AG04450 (cell line): ENCODE results near the gene WT1. TPM values are rescaled to one million over a fixed set of nuclear protein-coding genes. Genes with fewer than 3 reads are reported as not detected.

Source experiments
- CTCF ChIA-PET: fragments of 300-600, 350-600 bp; formaldehyde crosslinking; extraction: SDS; loops from one replicate; lab custom pipeline; 2022; ENCODE audit warnings: antibody characterized with exemption, inconsistent platforms; lab: Charles Lee
- POLR2A ChIA-PET: fragments of 350-600 bp; formaldehyde crosslinking; extraction: SDS; loops from one replicate; lab custom pipeline; 2021; ENCODE audit warnings: antibody characterized with exemption, inconsistent platforms; lab: Yijun Ruan, JAX
- DNase-seq: peaks from one replicate; pipeline ENCODE4 v3.0.0-alpha.2; 2011; ENCODE audit warnings: low read depth, low spot score
- H3K27ac ChIP-seq: one replicate; pipeline ENCODE4 v1.5.1; 2012; ENCODE audit warnings: low read depth, low read length, control low read depth
- H3K27me3 ChIP-seq: one replicate; pipeline ENCODE4 v1.6.0; 2012; ENCODE audit warnings: low read length; ENCODE audit not compliant: control insufficient read depth, insufficient read depth
- H3K4me3 ChIP-seq: 2 replicates; pipeline ENCODE4 v1.5.1; 2011; ENCODE audit warnings: mild to moderate bottlenecking, low read depth, low read length, control low read depth
- H3K9me3 ChIP-seq: 2 replicates; pipeline ENCODE4 v1.5.1; 2012; ENCODE audit warnings: low read length; ENCODE audit not compliant: control insufficient read depth, insufficient read depth
- polyA plus RNA-seq: library from polyadenylated mRNA; depleted of rRNA; stranded (reverse); fragments of >200 nt; gene quantifications from 2 replicates; pipeline ENCODE4 v1.2.3, GENCODE V29; 2011; rRNA removed
- small RNA-seq: library from RNA; depleted of rRNA; stranded (forward); fragments of <200 nt; gene quantifications from one replicate; pipeline ENCODE3, GENCODE V24; 2012; ENCODE audit warnings: low read depth; ENCODE audit not compliant: insufficient read length
- TF ChIP-seq, protein P1 (sequence below): IDR thresholded peaks from 2 replicates; pipeline ENCODE4 v1.5.1; 2011; ENCODE audit warnings: low read depth, low read length, control low read depth, inconsistent platforms

Gene WT1
- polyA plus RNA-seq, 1 experiment = not detected

GRCh38 chr11:32341620-32342613 is 93.4 kb downstream of the WT1 start:
- H3K4me3 ChIP-seq = no peak overlapping the region
- no peaks in the 10 kb centered on the region for H3K9me3 ChIP-seq
- no peak overlapping the region for H3K27ac ChIP-seq
- ChIA-PET POLR2A (no interaction called here), CTCF (interaction anchor here (0.7 kb wide), 1 partner anchor 9 kb away, joined by 3 read pairs; no protein-coding TSS in a partner anchor)
- TF ChIP-seq, protein P1, sequence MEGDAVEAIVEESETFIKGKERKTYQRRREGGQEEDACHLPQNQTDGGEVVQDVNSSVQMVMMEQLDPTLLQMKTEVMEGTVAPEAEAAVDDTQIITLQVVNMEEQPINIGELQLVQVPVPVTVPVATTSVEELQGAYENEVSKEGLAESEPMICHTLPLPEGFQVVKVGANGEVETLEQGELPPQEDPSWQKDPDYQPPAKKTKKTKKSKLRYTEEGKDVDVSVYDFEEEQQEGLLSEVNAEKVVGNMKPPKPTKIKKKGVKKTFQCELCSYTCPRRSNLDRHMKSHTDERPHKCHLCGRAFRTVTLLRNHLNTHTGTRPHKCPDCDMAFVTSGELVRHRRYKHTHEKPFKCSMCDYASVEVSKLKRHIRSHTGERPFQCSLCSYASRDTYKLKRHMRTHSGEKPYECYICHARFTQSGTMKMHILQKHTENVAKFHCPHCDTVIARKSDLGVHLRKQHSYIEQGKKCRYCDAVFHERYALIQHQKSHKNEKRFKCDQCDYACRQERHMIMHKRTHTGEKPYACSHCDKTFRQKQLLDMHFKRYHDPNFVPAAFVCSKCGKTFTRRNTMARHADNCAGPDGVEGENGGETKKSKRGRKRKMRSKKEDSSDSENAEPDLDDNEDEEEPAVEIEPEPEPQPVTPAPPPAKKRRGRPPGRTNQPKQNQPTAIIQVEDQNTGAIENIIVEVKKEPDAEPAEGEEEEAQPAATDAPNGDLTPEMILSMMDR = no peak
- DNase-seq = no peak
- H3K27me3 ChIP-seq = no peaks in the 10 kb centered on the region

DNA sequence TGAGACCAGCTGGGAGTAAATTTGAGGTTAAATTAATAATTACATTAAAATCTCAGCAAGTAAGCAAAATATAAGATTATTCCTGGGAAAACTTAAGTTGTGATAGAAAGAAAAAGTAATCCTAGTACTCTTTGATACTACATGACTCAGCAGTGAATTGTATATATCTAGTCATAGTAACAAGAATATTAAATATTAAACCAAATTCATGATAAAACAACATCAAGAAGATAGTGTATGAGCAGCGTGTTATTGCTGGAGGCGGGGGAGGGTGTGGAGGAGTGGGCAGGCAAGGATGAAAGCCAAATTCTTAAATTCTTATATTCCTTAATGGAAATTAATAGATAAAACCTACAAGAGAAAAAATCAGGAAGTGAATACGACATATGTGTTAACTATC is 95.2 kb downstream of the WT1 start:
- no peak overlapping the region for H3K27ac ChIP-seq
- no peaks in the 10 kb centered on the region for H3K9me3 ChIP-seq
- ChIA-PET POLR2A (no interaction called here), CTCF (interaction anchor here (0.6 to 1.3 kb wide), 2 partner anchors 17 to 91 kb away, joined by 4 to 6 read pairs; no protein-coding TSS in a partner anchor)
- TF ChIP-seq, protein P1 = no peak
- no peaks in the 10 kb centered on the region for H3K27me3 ChIP-seq
- no peak for DNase-seq
- no peak overlapping the region for H3K4me3 ChIP-seq

Small RNA genes within 50 kb of the gene (small RNA-seq; reads per million reads assigned to genes)
- gene RF02204 = not detected
- not detected for gene RF02205

Other genes with a start within 250 kb of the WT1 start
- 476 and 584 TPM in 2 replicates for gene EIF3M, start 148.3 kb upstream of the WT1 start, polyA plus RNA-seq